Naive thymus-derived CD8-positive, alpha-beta T cell (primary cell): ENCODE data around the gene SGSM1. TPM values are rescaled to one million over a fixed set of nuclear protein-coding genes. Genes with fewer than 3 reads are reported as not detected.

Source experiments
- ATAC-seq, 2 donors: fragments of 150-1000 bp; cut with Tn5 transposase in 1 of 2; sonication (Bioruptor Pico), chemical (Tn5 transposase) in 1 of 2; 1 replicate in 1 of 2; 2 replicates in 1 of 2; pipeline ENCODE4 v1.10.0; 2021; ENCODE audit warnings: mild to moderate bottlenecking in 2 of 2, moderate library complexity in 2 of 2
- POLR2A ChIA-PET: fragments of 350-600 bp; sonication (Branson Sonifier 250); formaldehyde crosslinking; loops from one replicate; lab custom pipeline; 2021; ENCODE audit warnings: antibody characterized with exemption; lab: Charles Lee
- DNase-seq, 10 donors: peaks; one replicate each; pipeline versions ENCODE4 v3.0.0 to v3.0.0-alpha.2; 2020 to 2022
- H3K27ac Mint-ChIP-seq, 10 donors: one replicate each; pipeline ENCODE4 v1.8.0; 2020 to 2022; ENCODE audit warnings: mild to moderate bottlenecking in 10 of 10, mixed read lengths in 10 of 10, moderate library complexity in 4 of 10, inconsistent platforms in 1 of 10
- H3K27me3 Mint-ChIP-seq, 5 donors: one replicate each; pipeline ENCODE4 v1.8.0; 2021 to 2022; ENCODE audit warnings: mixed read lengths in 5 of 5
- H3K36me3 Mint-ChIP-seq, 3 donors: one replicate each; pipeline ENCODE4 v1.8.0; 2020 to 2022; ENCODE audit warnings: mixed read lengths in 3 of 3, mild to moderate bottlenecking in 2 of 3, inconsistent platforms in 1 of 3
- H3K4me1 Mint-ChIP-seq, 4 donors: one replicate each; pipeline ENCODE4 v1.8.0; 2021 to 2022; ENCODE audit warnings: mixed read lengths in 4 of 4
- H3K4me3 Mint-ChIP-seq, 10 donors: one replicate each; pipeline ENCODE4 v1.8.0; 2020 to 2022; ENCODE audit warnings: mild to moderate bottlenecking in 10 of 10, mixed read lengths in 10 of 10, moderate library complexity in 6 of 10, inconsistent platforms in 1 of 10
- H3K9me3 Mint-ChIP-seq, 9 donors: one replicate each; pipeline ENCODE4 v1.8.0; 2020 to 2022; ENCODE audit warnings: mixed read lengths in 9 of 9, mild to moderate bottlenecking in 3 of 9, inconsistent platforms in 1 of 9, moderate library complexity in 1 of 9
- polyA plus RNA-seq, 3 donors: library from polyadenylated mRNA; unstranded; fragments of 300-500 nt; fragmentation: Illumina TruSeq; gene quantifications; one replicate each; pipeline ENCODE4 v1.2.3, GENCODE V29; 2021
- total RNA-seq, 8 experiments: library from RNA in 2 of 8; stranded (reverse) in 2 of 8; gene quantifications; one replicate each; pipeline ENCODE4 v1.2.3 and lab custom pipeline; 2021 to 2026

The SGSM1 gene
- total and polyA plus RNA-seq, 5 experiments from 2014 or later = 0.07 to 0.82 (median 0.51) TPM; not detected in 1

DNA sequence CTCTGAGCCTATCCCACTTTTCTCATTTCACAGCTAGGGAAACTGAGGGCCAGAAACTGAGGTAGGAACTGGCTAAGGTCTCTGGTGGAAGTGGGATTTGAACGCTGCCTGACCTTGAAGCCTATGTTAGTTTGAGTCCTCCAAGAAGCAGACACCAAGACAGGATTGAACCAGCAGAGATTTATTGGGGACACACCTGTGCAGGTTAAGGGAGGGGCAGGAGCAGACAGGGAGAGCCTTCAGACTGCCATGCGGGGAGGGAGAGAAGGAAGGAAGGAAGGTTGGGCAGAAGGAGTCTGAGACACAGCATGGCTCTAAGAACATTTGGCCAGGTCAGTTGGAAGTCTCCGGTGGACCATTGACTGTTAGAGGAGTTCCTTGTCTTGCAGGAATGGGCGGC, 59.5 kb downstream of the SGSM1 start:
- Mint-ChIP-seq H3K4me1 (no peaks in the 10 kb centered on the region), H3K9me3 (no peaks in the 10 kb centered on the region), H3K27ac (no peak overlapping the region), H3K4me3 (no peak overlapping the region), H3K36me3 (no peaks in the 10 kb centered on the region), H3K27me3 (peaks cover 0 to 16% (median 0%) of the 10 kb centered on the region in 5 donors)
- DNase-seq (no peak), ATAC-seq (no peak)
- POLR2A ChIA-PET = interaction anchor here (0.6 kb wide), 1 partner anchor 20 kb away, joined by 3 read pairs; no protein-coding TSS in a partner anchor

DNA sequence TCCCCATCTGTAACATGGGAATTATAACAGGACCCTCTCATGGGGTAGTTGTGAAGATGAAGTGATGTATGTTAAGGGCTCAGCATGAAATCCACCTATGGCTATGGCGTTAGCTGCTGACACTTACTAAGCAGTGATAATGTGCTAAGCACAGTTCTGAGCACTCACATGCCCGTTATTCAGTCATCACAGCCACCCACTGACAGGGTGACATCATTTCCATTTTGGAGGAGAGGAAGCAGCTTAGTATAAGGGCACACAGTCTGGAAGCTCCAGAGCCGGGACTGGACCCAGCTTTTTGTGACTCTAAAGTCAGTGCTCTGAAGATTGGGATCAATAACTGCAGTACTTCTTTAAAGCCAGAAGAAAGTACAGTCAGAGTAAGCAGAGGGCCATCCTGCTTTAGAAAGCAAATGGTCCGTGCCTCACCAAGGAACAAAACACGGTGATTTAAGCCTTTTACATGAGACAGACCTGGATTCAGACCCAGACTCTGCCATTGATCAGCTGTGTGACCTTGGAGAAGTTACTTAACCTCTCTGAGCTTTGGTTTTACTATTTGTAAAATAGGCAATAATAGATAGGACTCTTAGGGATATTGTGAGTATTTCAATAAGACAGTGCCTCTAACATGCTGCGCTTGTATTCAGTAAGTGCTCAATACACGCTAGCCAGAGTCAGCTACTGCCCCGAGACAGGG, 61.5 kb downstream of the SGSM1 start:
- Mint-ChIP-seq H3K27me3 (peaks cover 0 to 17% (median 0%) of the 10 kb centered on the region in 5 donors), H3K4me1 (no peaks in the 10 kb centered on the region), H3K36me3 (no peaks in the 10 kb centered on the region), H3K4me3 (no peak overlapping the region), H3K9me3 (no peaks in the 10 kb centered on the region), H3K27ac (no peak overlapping the region)
- POLR2A ChIA-PET = no interaction called here
- DNase-seq (no peak), ATAC-seq (no peak)

GRCh38 chr22:24868979-24869378, 63.0 kb downstream of the SGSM1 start:
- no peak overlapping the region for H3K4me3 Mint-ChIP-seq
- ATAC-seq = no peak
- H3K4me1 Mint-ChIP-seq = no peaks in the 10 kb centered on the region
- DNase-seq = no peak
- H3K27ac Mint-ChIP-seq = peak overlapping the region in 1 of 10 donors; percentile 88
- H3K36me3 Mint-ChIP-seq = no peaks in the 10 kb centered on the region
- POLR2A ChIA-PET = no interaction called here
- H3K27me3 Mint-ChIP-seq = peaks cover 0 to 17% (median 0%) of the 10 kb centered on the region in 5 donors
- no peaks in the 10 kb centered on the region for H3K9me3 Mint-ChIP-seq

DNA sequence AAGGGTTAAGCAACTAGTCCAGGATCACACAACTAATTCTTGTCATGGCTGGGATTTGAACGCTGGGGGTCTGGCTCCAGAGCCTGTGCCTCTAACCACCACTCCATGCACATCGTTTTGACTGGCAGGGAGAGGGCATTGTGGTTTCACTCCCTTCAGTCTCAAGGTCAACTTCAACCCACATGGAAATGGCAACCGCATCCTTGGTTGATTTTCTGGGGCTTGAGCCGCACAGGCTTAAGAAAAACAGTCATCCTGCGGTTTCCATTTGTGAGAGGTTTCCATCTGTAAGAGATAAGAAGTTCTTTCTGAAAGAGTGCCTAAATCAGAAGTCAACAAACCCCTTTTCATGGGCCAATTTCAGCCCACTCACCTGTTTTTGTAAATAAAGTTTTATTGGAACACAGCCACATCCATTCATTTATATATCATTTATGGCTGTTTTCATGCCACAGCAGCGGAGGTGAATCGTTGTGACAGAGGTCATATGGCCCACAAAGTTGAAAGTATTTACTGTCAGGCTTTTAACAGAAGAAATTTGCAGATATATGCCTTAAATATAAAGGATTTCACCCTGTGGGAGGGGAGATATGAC, 65.7 kb downstream of the SGSM1 start:
- POLR2A ChIA-PET = no interaction called here
- ATAC-seq = no peak
- Mint-ChIP-seq H3K4me3 (no peak overlapping the region), H3K27ac (no peak overlapping the region), H3K4me1 (no peaks in the 10 kb centered on the region), H3K27me3 (peaks cover 0 to 1% (median 0%) of the 10 kb centered on the region in 5 donors), H3K9me3 (peaks cover 0 to 7% (median 0%) of the 10 kb centered on the region in 9 donors), H3K36me3 (peaks cover 0 to 6% (median 5%) of the 10 kb centered on the region in 3 donors)
- DNase-seq = no peak

DNA sequence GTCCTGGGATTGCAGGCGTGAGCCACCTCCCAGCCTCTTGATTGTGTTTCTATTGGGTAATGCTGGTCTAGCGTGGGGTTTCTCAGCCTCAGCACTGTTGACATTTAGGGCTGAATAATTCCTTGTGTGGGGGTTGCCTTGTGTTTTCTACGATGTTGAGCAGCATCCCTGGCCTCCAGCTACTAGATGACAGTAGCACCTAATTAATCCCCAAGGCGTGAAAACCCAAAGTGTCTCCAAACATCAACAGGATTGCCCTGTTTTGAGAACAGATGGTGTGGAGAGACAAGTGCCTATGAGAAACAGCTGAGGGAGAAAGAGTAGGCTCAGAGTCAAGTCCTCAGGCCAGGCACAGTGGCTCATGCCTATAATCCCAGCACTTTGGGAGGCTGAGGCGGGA, 67.2 kb downstream of the SGSM1 start:
- Mint-ChIP-seq H3K4me1 (no peaks in the 10 kb centered on the region), H3K27me3 (peaks cover 0 to 1% (median 0%) of the 10 kb centered on the region in 5 donors), H3K9me3 (peaks cover 0 to 11% (median 0%) of the 10 kb centered on the region in 9 donors), H3K36me3 (peaks cover 0 to 8% (median 6%) of the 10 kb centered on the region in 3 donors), H3K27ac (no peak overlapping the region), H3K4me3 (no peak overlapping the region)
- POLR2A ChIA-PET = no interaction called here
- ATAC-seq (no peak), DNase-seq (no peak)

DNA sequence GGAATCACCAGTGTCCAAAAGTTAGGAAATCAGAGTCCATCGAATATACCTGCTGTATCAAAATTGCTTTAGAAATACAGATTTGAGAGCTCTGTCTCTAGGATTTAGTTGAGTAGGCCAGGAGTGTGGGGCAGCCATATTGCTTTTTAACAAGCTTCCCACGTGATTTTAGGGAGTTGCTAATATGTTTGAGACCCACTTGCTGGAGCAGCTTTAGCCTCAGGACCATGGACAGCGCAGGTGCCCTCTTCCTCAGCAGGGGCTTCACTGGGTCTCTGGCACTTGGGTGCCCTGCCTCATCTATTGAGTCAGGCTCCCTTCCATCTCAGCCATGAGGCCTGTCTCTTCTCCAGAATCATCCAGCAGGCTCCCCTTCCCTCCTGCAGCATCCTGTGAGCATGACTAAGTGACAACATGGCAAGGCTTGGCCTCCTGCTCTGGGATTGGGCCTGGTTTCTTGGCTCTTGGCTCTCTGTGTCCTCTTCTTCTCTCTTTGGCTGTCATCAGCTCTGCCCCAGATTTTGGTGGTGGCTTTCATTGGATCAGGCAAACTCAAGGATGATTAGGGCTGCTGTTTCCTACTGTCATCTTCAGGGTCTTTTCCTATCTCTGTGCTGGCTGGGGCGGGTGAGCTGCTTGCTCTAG, 70.0 kb downstream of the SGSM1 start:
- DNase-seq (peak in 1 of 10 donors; percentile 14), ATAC-seq (no peak)
- Mint-ChIP-seq H3K9me3 (peaks cover 0 to 11% (median 0%) of the 10 kb centered on the region in 9 donors), H3K36me3 (peaks cover 2 to 8% (median 6%) of the 10 kb centered on the region in 3 donors), H3K27ac (no peak overlapping the region), H3K27me3 (peaks cover 0 to 4% (median 0%) of the 10 kb centered on the region in 5 donors), H3K4me3 (no peak overlapping the region), H3K4me1 (no peaks in the 10 kb centered on the region)
- POLR2A ChIA-PET = interaction anchor here (0.7 kb wide), 1 partner anchor 571 kb away, joined by 3 read pairs; no protein-coding TSS in a partner anchor

DNA sequence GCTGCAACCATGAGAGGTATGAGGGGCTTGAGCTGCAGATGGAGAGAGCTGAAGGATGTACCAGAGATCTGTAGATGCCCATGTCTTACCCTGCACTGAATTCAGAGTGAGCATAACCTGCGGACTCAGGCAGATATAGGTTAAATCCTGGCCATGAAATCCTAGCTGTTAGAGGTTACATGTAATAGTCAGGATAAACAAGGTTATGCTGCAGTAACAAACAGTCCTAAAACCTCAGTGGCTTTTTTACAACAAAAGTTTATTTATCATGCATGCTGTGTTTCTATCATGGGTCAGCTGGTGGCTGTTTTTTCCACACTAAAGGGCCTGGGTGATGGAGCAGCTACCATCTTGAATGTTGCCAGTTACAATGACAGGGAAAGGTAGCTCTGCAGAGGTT, 70.7 kb downstream of the SGSM1 start:
- Mint-ChIP-seq H3K36me3 (peaks cover 2 to 8% (median 6%) of the 10 kb centered on the region in 3 donors), H3K27me3 (peaks cover 0 to 3% (median 0%) of the 10 kb centered on the region in 5 donors), H3K4me3 (no peak overlapping the region), H3K27ac (no peak overlapping the region), H3K4me1 (no peaks in the 10 kb centered on the region), H3K9me3 (peaks cover 0 to 11% (median 0%) of the 10 kb centered on the region in 9 donors)
- DNase-seq = no peak
- ATAC-seq = no peak
- POLR2A ChIA-PET = interaction anchor here (0.7 kb wide), 1 partner anchor 1877 kb away, joined by 3 read pairs; no protein-coding TSS in a partner anchor

DNA sequence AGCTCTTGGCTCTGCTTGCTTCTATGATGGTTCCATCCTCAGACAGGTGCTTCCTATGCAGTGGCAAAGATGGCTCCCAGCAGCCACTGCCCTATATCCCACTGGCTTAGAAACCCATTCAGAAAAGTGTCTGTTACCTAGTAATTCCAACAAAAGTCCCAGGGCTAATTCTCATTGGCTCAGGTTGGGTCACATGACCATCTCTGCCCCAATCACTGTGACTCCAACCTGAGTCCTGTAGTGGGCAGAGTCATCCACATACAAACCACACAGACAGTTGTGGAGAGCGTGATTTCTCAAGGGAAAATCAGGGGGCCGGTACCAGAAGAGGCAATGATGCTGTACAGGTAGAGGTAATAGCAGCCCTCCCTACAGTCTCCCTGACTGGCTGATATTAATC, 73.0 kb downstream of the SGSM1 start:
- peaks cover 2 to 8% (median 6%) of the 10 kb centered on the region in 3 donors for H3K36me3 Mint-ChIP-seq

DNA sequence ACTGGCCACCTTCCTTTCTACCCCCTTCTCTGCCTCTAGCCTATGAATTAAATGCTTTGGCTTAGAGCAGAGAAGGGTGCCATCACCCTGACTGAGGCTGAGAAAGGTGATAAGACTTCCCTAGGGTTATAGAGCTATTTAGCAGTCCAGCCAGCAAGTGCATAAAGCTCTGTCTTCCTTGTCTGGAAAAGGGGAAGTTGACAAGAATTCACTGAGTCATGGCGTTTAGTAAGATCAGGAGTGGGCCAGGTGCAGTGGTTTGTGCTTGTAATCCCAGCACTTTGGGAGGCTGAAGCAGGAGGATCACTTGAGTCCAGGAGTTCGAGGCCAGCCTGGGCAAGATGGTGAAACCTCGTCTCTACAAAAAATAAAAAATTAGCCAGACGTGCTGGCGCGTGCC, 77.4 kb downstream of the SGSM1 start:
- DNase-seq (no peak), ATAC-seq (no peak)
- Mint-ChIP-seq H3K27ac (no peak overlapping the region), H3K9me3 (no peaks in the 10 kb centered on the region), H3K4me3 (no peak overlapping the region), H3K4me1 (no peaks in the 10 kb centered on the region), H3K27me3 (peaks cover 0 to 3% (median 2%) of the 10 kb centered on the region in 5 donors), H3K36me3 (peaks cover 0 to under 1% (median 0%) of the 10 kb centered on the region in 3 donors)
- POLR2A ChIA-PET = no interaction called here

More for the DNA sequence above, 73.0 kb downstream of the SGSM1 start:
- POLR2A ChIA-PET = no interaction called here
- Mint-ChIP-seq H3K9me3 (peaks cover 0 to 11% (median 0%) of the 10 kb centered on the region in 9 donors), H3K27me3 (peaks cover 0 to 3% (median 0%) of the 10 kb centered on the region in 5 donors), H3K4me3 (no peak overlapping the region), H3K4me1 (no peaks in the 10 kb centered on the region), H3K27ac (no peak overlapping the region)
- DNase-seq (no peak), ATAC-seq (no peak)

GRCh38 chr22:24887260-24887659, 81.2 kb downstream of the SGSM1 start:
- Mint-ChIP-seq H3K27me3 (peaks cover 0 to 11% (median 9%) of the 10 kb centered on the region in 5 donors), H3K9me3 (no peaks in the 10 kb centered on the region), H3K4me3 (no peak overlapping the region), H3K36me3 (peaks cover 0 to 2% (median 0%) of the 10 kb centered on the region in 3 donors), H3K4me1 (no peaks in the 10 kb centered on the region), H3K27ac (peak overlapping the region in 1 of 10 donors; percentile 14)
- POLR2A ChIA-PET = no interaction called here
- ATAC-seq (no peak), DNase-seq (no peak)

GRCh38 chr22:24893341-24894070, 87.5 kb downstream of the SGSM1 start:
- H3K27ac Mint-ChIP-seq = no peak overlapping the region
- no peak for DNase-seq

More at GRCh38 chr22:24893341-24894070, 87.5 kb downstream of the SGSM1 start:
- H3K36me3 Mint-ChIP-seq = peaks cover 0 to 2% (median 0%) of the 10 kb centered on the region in 3 donors
- H3K4me3 Mint-ChIP-seq = no peak overlapping the region
- H3K27me3 Mint-ChIP-seq = peaks cover 0 to 20% (median 9%) of the 10 kb centered on the region in 5 donors
- peaks cover 0 to 2% (median 0%) of the 10 kb centered on the region in 4 donors for H3K4me1 Mint-ChIP-seq
- no peaks in the 10 kb centered on the region for H3K9me3 Mint-ChIP-seq
- POLR2A ChIA-PET = no interaction called here
- no peak for ATAC-seq
